Testis (tissue), 5 donors: Measurements from ENCODE around the gene THPO. TPM values are rescaled to one million over a fixed set of nuclear protein-coding genes. Genes with fewer than 3 reads are reported as not detected.
A peak's percentile ranks its signal among the peaks of the same experiment; 100 is the strongest.

Source experiments
- DNase-seq: peaks from one replicate; pipeline ENCODE4 v3.0.0-alpha.2; 2019
- H3K27ac ChIP-seq, 2 donors: fragments of 200-600 bp; sonication (generic); one replicate each; pipeline ENCODE4 v1.5.1; 2019
- H3K27me3 ChIP-seq: fragments of 200-600 bp; sonication (generic); one replicate; pipeline ENCODE4 v1.5.1; 2019
- H3K36me3 ChIP-seq: fragments of 200-600 bp; sonication (generic); one replicate; pipeline ENCODE4 v1.5.1; 2017; ENCODE audit warnings: low read depth; ENCODE audit errors: missing control alignments
- H3K4me1 ChIP-seq: fragments of 200-600 bp; sonication (generic); one replicate; pipeline ENCODE4 v1.5.1; 2019
- H3K4me3 ChIP-seq, 2 donors: fragments of 200-600 bp; sonication (generic); one replicate each; pipeline ENCODE4 v1.5.1; 2017 to 2019
- H3K9me3 ChIP-seq: fragments of 200-600 bp; sonication (generic); one replicate; pipeline ENCODE4 v1.5.1; 2017
- CTCF ChIP-seq, 3 experiments: fragments of 450-650 bp in 2 of 3; fragments of 200-600 bp in 1 of 3; sonication (generic) in 1 of 3; IDR thresholded peaks; one replicate each; pipeline ENCODE4 v1.5.1; 2016 to 2019; ENCODE audit warnings: antibody characterized with exemption in 3 of 3, mild to moderate bottlenecking in 2 of 3, moderate library complexity in 1 of 3
- POLR2A ChIP-seq: fragments of 450-650 bp; IDR thresholded peaks from one replicate; pipeline ENCODE4 v1.6.1; 2017; ENCODE audit warnings: antibody characterized with exemption, mild to moderate bottlenecking, moderate library complexity
- WGBS, 2 donors: methylation state at CpG; one replicate each; pipeline ENCODE4 v1.1.5; 2018; 5-methylcytosine and 5-hydroxymethylcytosine counted together
- intact Hi-C: fragments of 100-400 bp; cut with DNase I; formaldehyde crosslinking; loops from one replicate; pipeline ENCODE4 v1.15.1; 2023; ENCODE audit warnings: low total_unique reads
- long read RNA-seq, 2 donors: transcript quantifications; one replicate each; lab custom pipeline, GENCODE V29; 2026
- polyA plus RNA-seq: library from polyadenylated mRNA; stranded (reverse); fragments of 350-450 nt; fragmentation: Illumina TruSeq; extraction: RNeasy Lipid Tissue Mini Kit (QIAGEN cat#74804); gene quantifications from one replicate; pipeline ENCODE4 v1.2.3, GENCODE V29; 2014; ENCODE audit warnings: low read depth, low replicate concordance; ENCODE audit not compliant: insufficient read depth
- total RNA-seq, 2 donors: library from RNA; depleted of rRNA; stranded (reverse); fragments of >200 nt; gene quantifications; one replicate each; pipeline ENCODE4 v1.2.3, GENCODE V29; 2016

Gene THPO
- under 1 TPM; 0.71 to 0.93 TPM for total RNA-seq
- 7.6 TPM for polyA plus RNA-seq
- long read RNA-seq, donor 1, result 0 reads
- long read RNA-seq, donor 2, result 0 reads

- Histone ChIP-seq H3K4me3 (no peak within 1 kb of the TSS), H3K27me3 (no peaks in the 10 kb centered on the region), H3K36me3 (no peaks in the 10 kb centered on the region), H3K4me1 (peaks cover 15% of the 10 kb centered on the region), H3K9me3 (no peaks in the 10 kb centered on the region), H3K27ac (peak within 1 kb of the TSS; percentile 19 to 53)
- no peak for DNase-seq
- WGBS, 2 donors, result 71 to 80% methylated on average over 7 of the region's 7 CpGs
- intact Hi-C loops, result loop anchor here (10.0 kb wide), 1 partner anchor 167 kb away; no protein-coding TSS in a partner anchor
- no peak for TF ChIP-seq CTCF (IDR thresholded peaks at IDR 0.05)
- no peak for TF ChIP-seq POLR2A
Measured at GRCh38 chr3:184377882-184378445, at the start of gene THPO. Gene THPO (minus strand): TSS chr3:184378207. CDS start chr3:184376259, 1,948 bp downstream.

GRCh38 chr3:184426691-184427141 lies 48.7 kb upstream of the THPO start:
- WGBS, 2 donors, result 74 to 94% methylated on average over 3 to 12 of the region's 12 CpGs
- no peak for TF ChIP-seq CTCF (IDR thresholded peaks at IDR 0.05)
- Histone ChIP-seq H3K4me3 (no peak overlapping the region), H3K36me3 (no peaks in the 10 kb centered on the region), H3K27ac (no peak overlapping the region), H3K4me1 (no peaks in the 10 kb centered on the region), H3K27me3 (no peaks in the 10 kb centered on the region), H3K9me3 (no peaks in the 10 kb centered on the region)
- intact Hi-C loops, result no loop called here
- DNase-seq, result no peak

GRCh38 chr3:184423561-184423960 lies 45.6 kb upstream of the THPO start:
- H3K36me3 ChIP-seq, result no peaks in the 10 kb centered on the region
- TF ChIP-seq CTCF (IDR thresholded peaks at IDR 0.05) (no peak), POLR2A (no peak)
- H3K9me3 ChIP-seq, result no peaks in the 10 kb centered on the region
- no peak for DNase-seq
- H3K27ac ChIP-seq, result no peak overlapping the region
- no peaks in the 10 kb centered on the region for H3K27me3 ChIP-seq
- H3K4me1 ChIP-seq, result no peaks in the 10 kb centered on the region
- 65 to 86% methylated on average over 3 of the region's 3 CpGs for WGBS, 2 donors
- no peak overlapping the region for H3K4me3 ChIP-seq
- intact Hi-C loops, result no loop called here

GRCh38 chr3:184419171-184419570 lies 41.2 kb upstream of the THPO start:
- TF ChIP-seq POLR2A (no peak), CTCF (IDR thresholded peaks at IDR 0.05) (no peak)
- no peaks in the 10 kb centered on the region for H3K4me1 ChIP-seq
- 67 to 89% methylated on average over 5 of the region's 5 CpGs for WGBS, 2 donors
- H3K36me3 ChIP-seq, result no peaks in the 10 kb centered on the region
- H3K4me3 ChIP-seq, result no peak overlapping the region
- no peaks in the 10 kb centered on the region for H3K27me3 ChIP-seq
- no peak overlapping the region for H3K27ac ChIP-seq
- H3K9me3 ChIP-seq, result no peaks in the 10 kb centered on the region
- DNase-seq, result no peak
- intact Hi-C loops, result no loop called here
